Activated T-cell treated with anti-CD3 and anti-CD28 coated beads, Interleukin-2, amount 50 U/mL, for 24 hours (primary cell): ENCODE measurements around the gene CD200R1L.
"Not testable (repeated sequence)": the region's sequence is repeated elsewhere in the genome, so short reads cannot be mapped to it uniquely, and the experiment has no call there.

ENCODE experiments used
- DNase-seq: peaks from one replicate; pipeline ENCODE4 v3.0.0-alpha.2; 2020
- H3K27ac Mint-ChIP-seq: 2 replicates; pipeline ENCODE4 v1.8.0; 2020; ENCODE audit warnings: mild to moderate bottlenecking, mixed read lengths
- H3K27me3 Mint-ChIP-seq: 2 replicates; pipeline ENCODE4 v1.8.0; 2020; ENCODE audit warnings: mixed read lengths
- H3K36me3 Mint-ChIP-seq: 2 replicates; pipeline ENCODE4 v1.8.0; 2020; ENCODE audit warnings: low read depth, mixed read lengths
- H3K4me1 Mint-ChIP-seq: 2 replicates; pipeline ENCODE4 v1.8.0; 2020; ENCODE audit warnings: low read depth, mixed read lengths
- H3K4me3 Mint-ChIP-seq: 2 replicates; pipeline ENCODE4 v1.8.0; 2020; ENCODE audit warnings: mild to moderate bottlenecking, moderate library complexity, mixed read lengths
- H3K9me3 Mint-ChIP-seq: 2 replicates; pipeline ENCODE4 v1.8.0; 2020; ENCODE audit warnings: mixed read lengths

Gene CD200R1L

GRCh38 chr3:112855883-112856282, 9.2 kb upstream of the CD200R1L start:
- no peak for DNase-seq
- H3K9me3 Mint-ChIP-seq, result peaks cover 34% of the 10 kb centered on the region
- H3K36me3 Mint-ChIP-seq, result peaks cover 7% of the 10 kb centered on the region
- peaks cover 29% of the 10 kb centered on the region for H3K4me1 Mint-ChIP-seq
- H3K4me3 Mint-ChIP-seq, result no peak overlapping the region
- no peak overlapping the region for H3K27ac Mint-ChIP-seq
- no peaks in the 10 kb centered on the region for H3K27me3 Mint-ChIP-seq

GRCh38 chr3:112855074-112855473, 8.4 kb upstream of the CD200R1L start:
- not testable (repeated sequence) for DNase-seq, H3K27ac Mint-ChIP-seq, H3K27me3 Mint-ChIP-seq, H3K4me3 Mint-ChIP-seq
- Mint-ChIP-seq H3K4me1 (peaks cover 29% of the 10 kb centered on the region), H3K36me3 (peaks cover 10% of the 10 kb centered on the region), H3K9me3 (peaks cover 41% of the 10 kb centered on the region)

- H3K9me3 Mint-ChIP-seq, result peaks cover 41% of the 10 kb centered on the region
- H3K27me3 Mint-ChIP-seq, result no peaks in the 10 kb centered on the region
- peaks cover 10% of the 10 kb centered on the region for H3K36me3 Mint-ChIP-seq
- H3K4me1 Mint-ChIP-seq, result peaks cover 36% of the 10 kb centered on the region
- H3K4me3 Mint-ChIP-seq, result no peak overlapping the region
- no peak for DNase-seq
- H3K27ac Mint-ChIP-seq, result peak overlapping the region; percentile 34
Observed at GRCh38 chr3:112848196-112848595, 1.5 kb upstream of the CD200R1L start.

GRCh38 chr3:112847692-112848091, 1.0 kb upstream of the CD200R1L start:
- Mint-ChIP-seq H3K27me3 (no peaks in the 10 kb centered on the region), H3K36me3 (peaks cover 10% of the 10 kb centered on the region), H3K4me3 (no peak overlapping the region), H3K4me1 (peaks cover 36% of the 10 kb centered on the region), H3K9me3 (peaks cover 38% of the 10 kb centered on the region), H3K27ac (peak overlapping the region; percentile 34)
- DNase-seq, result no peak

- H3K4me1 Mint-ChIP-seq, result peaks cover 36% of the 10 kb centered on the region
- DNase-seq, result no peak
- H3K4me3 Mint-ChIP-seq, result no peak overlapping the region
- H3K27ac Mint-ChIP-seq, result no peak overlapping the region
- H3K36me3 Mint-ChIP-seq, result peaks cover 2% of the 10 kb centered on the region
- no peaks in the 10 kb centered on the region for H3K27me3 Mint-ChIP-seq
- peaks cover 21% of the 10 kb centered on the region for H3K9me3 Mint-ChIP-seq
Observed at GRCh38 chr3:112845772-112846171, 892 bp downstream of the CD200R1L start.

GRCh38 chr3:112829046-112829445, 17.6 kb downstream of the CD200R1L start:
- Mint-ChIP-seq H3K36me3 (no peaks in the 10 kb centered on the region), H3K27ac (no peak overlapping the region), H3K4me3 (no peak overlapping the region), H3K27me3 (no peaks in the 10 kb centered on the region), H3K4me1 (no peaks in the 10 kb centered on the region), H3K9me3 (no peaks in the 10 kb centered on the region)
- DNase-seq, result no peak

GRCh38 chr3:112822064-112823055, 24.3 kb downstream of the CD200R1L start:
- Mint-ChIP-seq H3K4me1 (no peaks in the 10 kb centered on the region), H3K4me3 (no peak overlapping the region), H3K9me3 (peaks cover 2% of the 10 kb centered on the region), H3K27ac (no peak overlapping the region), H3K27me3 (no peaks in the 10 kb centered on the region), H3K36me3 (no peaks in the 10 kb centered on the region)
- DNase-seq, result no peak

- Mint-ChIP-seq H3K27me3 (no peaks in the 10 kb centered on the region), H3K36me3 (no peaks in the 10 kb centered on the region), H3K9me3 (peaks cover 2% of the 10 kb centered on the region), H3K4me1 (peaks cover 9% of the 10 kb centered on the region), H3K4me3 (no peak overlapping the region), H3K27ac (no peak overlapping the region)
- no peak for DNase-seq
Observed at GRCh38 chr3:112818289-112818688, 28.4 kb downstream of the CD200R1L start.

GRCh38 chr3:112817797-112818196, 28.9 kb downstream of the CD200R1L start:
- peaks cover 11% of the 10 kb centered on the region for H3K4me1 Mint-ChIP-seq
- DNase-seq, result no peak
- H3K9me3 Mint-ChIP-seq, result peaks cover 2% of the 10 kb centered on the region
- no peaks in the 10 kb centered on the region for H3K27me3 Mint-ChIP-seq
- no peak overlapping the region for H3K4me3 Mint-ChIP-seq
- no peaks in the 10 kb centered on the region for H3K36me3 Mint-ChIP-seq
- H3K27ac Mint-ChIP-seq, result no peak overlapping the region

- no peaks in the 10 kb centered on the region for H3K36me3 Mint-ChIP-seq
- H3K27ac Mint-ChIP-seq, result no peak overlapping the region
- H3K27me3 Mint-ChIP-seq, result no peaks in the 10 kb centered on the region
- no peak overlapping the region for H3K4me3 Mint-ChIP-seq
- H3K4me1 Mint-ChIP-seq, result peaks cover 11% of the 10 kb centered on the region
- no peak for DNase-seq
- H3K9me3 Mint-ChIP-seq, result peaks cover 2% of the 10 kb centered on the region
Observed at GRCh38 chr3:112817271-112817670, 29.4 kb downstream of the CD200R1L start.

GRCh38 chr3:112815981-112816380, 30.7 kb downstream of the CD200R1L start:
- Mint-ChIP-seq H3K9me3 (peaks cover 2% of the 10 kb centered on the region), H3K4me3 (no peak overlapping the region), H3K27ac (no peak overlapping the region), H3K36me3 (no peaks in the 10 kb centered on the region), H3K4me1 (peaks cover 17% of the 10 kb centered on the region), H3K27me3 (no peaks in the 10 kb centered on the region)
- no peak for DNase-seq

- Mint-ChIP-seq H3K27me3 (no peaks in the 10 kb centered on the region), H3K4me1 (peaks cover 17% of the 10 kb centered on the region), H3K27ac (no peak overlapping the region), H3K9me3 (peaks cover 2% of the 10 kb centered on the region), H3K4me3 (no peak overlapping the region), H3K36me3 (no peaks in the 10 kb centered on the region)
- no peak for DNase-seq
Observed at GRCh38 chr3:112814266-112814665, 32.4 kb downstream of the CD200R1L start.

- no peak overlapping the region for H3K27ac Mint-ChIP-seq
- H3K4me1 Mint-ChIP-seq, result peaks cover 17% of the 10 kb centered on the region
- no peak for DNase-seq
- H3K36me3 Mint-ChIP-seq, result no peaks in the 10 kb centered on the region
- H3K27me3 Mint-ChIP-seq, result no peaks in the 10 kb centered on the region
- H3K9me3 Mint-ChIP-seq, result peaks cover under 1% of the 10 kb centered on the region
- no peak overlapping the region for H3K4me3 Mint-ChIP-seq
Observed at GRCh38 chr3:112813723-112814171, 32.9 kb downstream of the CD200R1L start.

GRCh38 chr3:112813016-112813415, 33.6 kb downstream of the CD200R1L start:
- H3K36me3 Mint-ChIP-seq, result no peaks in the 10 kb centered on the region
- H3K4me1 Mint-ChIP-seq, result peaks cover 17% of the 10 kb centered on the region
- H3K27ac Mint-ChIP-seq, result no peak overlapping the region
- no peak for DNase-seq
- no peaks in the 10 kb centered on the region for H3K9me3 Mint-ChIP-seq
- no peak overlapping the region for H3K4me3 Mint-ChIP-seq
- no peaks in the 10 kb centered on the region for H3K27me3 Mint-ChIP-seq

GRCh38 chr3:112811917-112812660, 34.6 kb downstream of the CD200R1L start:
- peaks cover 23% of the 10 kb centered on the region for H3K4me1 Mint-ChIP-seq
- H3K4me3 Mint-ChIP-seq, result no peak overlapping the region
- DNase-seq, result no peak
- H3K27ac Mint-ChIP-seq, result no peak overlapping the region
- H3K9me3 Mint-ChIP-seq, result no peaks in the 10 kb centered on the region
- no peaks in the 10 kb centered on the region for H3K27me3 Mint-ChIP-seq
- H3K36me3 Mint-ChIP-seq, result no peaks in the 10 kb centered on the region
